ENCODE measurements around the gene RIOK2.
"Not testable (repeated sequence)": the region's sequence is repeated elsewhere in the genome, so short reads cannot be mapped to it uniquely, and the experiment has no call there.

The RIOK2 gene

DNA sequence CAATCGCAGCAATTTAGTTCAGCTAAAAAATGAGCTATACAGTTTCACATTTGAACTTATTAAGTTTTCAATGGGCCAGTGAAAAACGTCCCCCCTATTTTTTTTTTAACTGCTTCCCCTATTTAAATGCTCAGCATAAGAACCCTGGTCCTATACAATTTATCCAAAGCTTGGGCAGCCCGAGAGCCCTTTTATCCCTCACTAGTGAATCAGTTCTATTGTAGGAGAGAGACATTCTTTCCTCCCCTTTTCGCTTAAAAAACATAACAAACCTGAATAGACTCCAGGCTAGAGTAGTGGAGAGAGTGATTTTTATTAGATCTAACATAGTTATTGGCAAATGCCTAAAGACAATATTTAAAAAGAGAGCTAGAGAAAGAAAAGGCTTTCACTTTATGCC is 42.0 kb downstream of the RIOK2 start:
- no peaks in the 10 kb centered on the region for H3K9me3 ChIP-seq (ENCODE audit: low read length)
- no peaks in the 10 kb centered on the region for H3K4me1 ChIP-seq (ENCODE audit: insufficient read depth, low read length)
- no peak overlapping the region for H3K9ac ChIP-seq (ENCODE audit: low read length)
- H3K4me3 ChIP-seq (ENCODE audit: low read depth in 1 of 2, low read length in 2 of 2): no peak overlapping the region
- H3K27me3 ChIP-seq (ENCODE audit: control insufficient read depth in 1 of 2, insufficient read depth in 2 of 2, low read length in 2 of 2): no peaks in the 10 kb centered on the region
- no peak overlapping the region for H3K27ac ChIP-seq (ENCODE audit: low read depth, low read length)
- H3K36me3 ChIP-seq (ENCODE audit: insufficient read depth, low read length): no peaks in the 10 kb centered on the region

DNA sequence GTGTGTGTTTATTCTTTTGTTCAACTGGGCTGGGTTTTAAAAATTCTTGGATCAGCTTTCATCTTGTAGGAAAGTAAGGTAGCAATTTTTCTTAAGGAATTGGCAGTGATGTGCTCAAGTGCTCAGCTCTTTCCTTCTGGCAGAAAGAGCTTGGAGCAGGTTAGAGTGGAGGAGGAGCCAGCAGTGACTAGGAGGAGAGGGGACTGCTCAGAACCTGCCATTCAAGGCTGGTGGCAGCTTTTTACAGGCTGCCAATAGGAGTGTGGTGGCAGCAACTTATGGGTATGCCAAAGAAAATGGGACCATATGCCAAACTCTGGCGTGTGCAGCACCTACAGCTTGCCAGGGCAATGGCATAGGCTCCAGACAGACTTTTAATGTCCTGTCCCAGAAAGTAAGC is 42.8 kb downstream of the RIOK2 start:
- not testable (repeated sequence) for H3K27me3 ChIP-seq (ENCODE audit: control insufficient read depth in 1 of 2, insufficient read depth in 2 of 2, low read length in 2 of 2); H3K27ac ChIP-seq (ENCODE audit: low read depth, low read length); H3K4me1 ChIP-seq (ENCODE audit: insufficient read depth, low read length); H3K4me3 ChIP-seq (ENCODE audit: low read depth in 1 of 2, low read length in 2 of 2); H3K36me3 ChIP-seq (ENCODE audit: insufficient read depth, low read length); H3K9me3 ChIP-seq (ENCODE audit: low read length); H3K9ac ChIP-seq (ENCODE audit: low read length)

DNA sequence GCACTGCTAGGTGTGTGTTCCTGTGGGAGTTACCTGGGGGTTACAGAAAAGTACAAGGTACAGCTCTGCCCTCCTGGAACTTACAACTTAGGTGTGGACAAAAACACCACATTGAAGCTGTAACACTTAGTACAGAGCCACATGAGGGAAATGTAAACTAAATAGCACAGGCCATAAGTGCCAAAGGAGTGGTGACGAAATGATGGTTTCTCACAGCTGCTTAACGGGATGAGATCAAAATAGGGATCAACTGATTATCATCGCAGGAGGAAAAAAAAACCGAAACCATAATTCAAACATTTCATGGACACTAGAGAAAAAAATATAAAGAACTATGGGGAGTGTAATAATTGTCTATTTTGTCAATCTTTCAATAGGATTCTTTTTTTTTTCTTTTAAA is 46.6 kb downstream of the RIOK2 start:
- Histone ChIP-seq H3K4me3 (ENCODE audit: low read depth in 1 of 2, low read length in 2 of 2) (no peak overlapping the region), H3K9me3 (ENCODE audit: low read length) (no peaks in the 10 kb centered on the region), H3K9ac (ENCODE audit: low read length) (no peak overlapping the region), H3K27ac (ENCODE audit: low read depth, low read length) (no peak overlapping the region), H3K4me1 (ENCODE audit: insufficient read depth, low read length) (peaks cover 2% of the 10 kb centered on the region), H3K27me3 (ENCODE audit: control insufficient read depth in 1 of 2, insufficient read depth in 2 of 2, low read length in 2 of 2) (no peaks in the 10 kb centered on the region), H3K36me3 (ENCODE audit: insufficient read depth, low read length) (no peaks in the 10 kb centered on the region)

DNA sequence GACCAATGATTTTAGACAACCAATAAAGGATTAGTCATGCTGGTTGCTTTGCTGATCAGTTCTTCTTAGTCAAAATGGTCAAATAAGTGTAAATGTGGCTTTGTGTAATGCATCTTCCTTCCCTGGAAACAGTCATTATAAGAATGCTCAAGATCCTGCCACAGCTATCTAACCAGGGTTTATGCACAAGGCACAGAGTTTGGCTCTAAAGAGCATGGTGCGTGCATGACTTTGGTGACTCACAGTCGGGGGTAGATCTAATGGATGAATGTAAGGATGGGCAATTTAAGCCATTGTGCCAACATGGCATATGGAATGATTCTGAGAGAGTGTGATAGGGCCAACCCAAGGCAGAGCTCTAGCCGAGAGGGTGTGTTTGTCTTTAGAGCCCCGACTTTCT is 47.2 kb downstream of the RIOK2 start:
- Histone ChIP-seq H3K4me3 (ENCODE audit: low read depth in 1 of 2, low read length in 2 of 2) (no peak overlapping the region), H3K27ac (ENCODE audit: low read depth, low read length) (no peak overlapping the region), H3K4me1 (ENCODE audit: insufficient read depth, low read length) (peaks cover 8% of the 10 kb centered on the region), H3K9ac (ENCODE audit: low read length) (no peak overlapping the region), H3K36me3 (ENCODE audit: insufficient read depth, low read length) (no peaks in the 10 kb centered on the region), H3K9me3 (ENCODE audit: low read length) (no peaks in the 10 kb centered on the region), H3K27me3 (ENCODE audit: control insufficient read depth in 1 of 2, insufficient read depth in 2 of 2, low read length in 2 of 2) (no peaks in the 10 kb centered on the region)

DNA sequence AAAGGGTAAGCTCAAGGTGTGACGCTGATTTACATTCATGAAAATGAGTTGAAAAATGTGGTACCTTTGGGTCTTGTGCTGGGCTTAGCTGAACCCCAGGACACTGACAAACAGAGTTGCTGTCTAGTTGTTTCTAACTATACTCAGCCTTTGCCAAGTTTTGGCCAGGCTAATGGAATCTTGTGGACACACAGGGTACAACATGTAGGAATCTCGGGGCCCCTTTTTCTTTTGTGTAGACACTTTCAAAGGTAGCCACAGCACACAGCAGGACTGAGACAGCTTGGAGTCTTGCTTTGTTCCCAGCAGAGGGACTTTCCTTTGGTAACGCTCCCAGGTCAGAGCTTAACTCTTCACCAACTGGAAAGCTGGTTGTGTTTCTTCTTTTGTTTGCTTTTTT is 48.4 kb downstream of the RIOK2 start:
- Histone ChIP-seq H3K36me3 (ENCODE audit: insufficient read depth, low read length) (no peaks in the 10 kb centered on the region), H3K27ac (ENCODE audit: low read depth, low read length) (no peak overlapping the region), H3K9ac (ENCODE audit: low read length) (no peak overlapping the region), H3K27me3 (ENCODE audit: control insufficient read depth in 1 of 2, insufficient read depth in 2 of 2, low read length in 2 of 2) (no peaks in the 10 kb centered on the region), H3K9me3 (ENCODE audit: low read length) (no peaks in the 10 kb centered on the region), H3K4me3 (ENCODE audit: low read depth in 1 of 2, low read length in 2 of 2) (no peak overlapping the region), H3K4me1 (ENCODE audit: insufficient read depth, low read length) (peaks cover 8% of the 10 kb centered on the region)

DNA sequence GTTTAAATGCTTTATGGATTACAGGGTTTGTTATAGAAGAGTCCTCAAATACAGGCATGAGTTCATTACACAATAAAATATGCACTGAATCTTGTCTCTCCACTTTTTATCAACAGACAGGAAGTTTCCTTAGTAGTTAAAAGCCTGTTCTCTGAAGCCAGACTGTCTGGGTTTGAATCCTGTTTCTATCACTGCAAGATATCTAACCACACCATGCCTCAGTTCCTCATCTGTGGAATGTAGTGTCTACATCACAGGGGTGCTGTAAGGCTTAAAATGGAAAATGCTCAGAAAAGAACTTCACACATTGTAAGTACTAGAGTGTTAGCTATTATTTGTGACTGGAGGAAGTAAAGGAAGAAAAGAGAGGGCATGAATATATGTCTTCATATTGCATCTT is 49.9 kb downstream of the RIOK2 start:
- H3K9ac ChIP-seq (ENCODE audit: low read length): no peak overlapping the region
- no peak overlapping the region for H3K27ac ChIP-seq (ENCODE audit: low read depth, low read length)
- no peaks in the 10 kb centered on the region for H3K36me3 ChIP-seq (ENCODE audit: insufficient read depth, low read length)

DNA sequence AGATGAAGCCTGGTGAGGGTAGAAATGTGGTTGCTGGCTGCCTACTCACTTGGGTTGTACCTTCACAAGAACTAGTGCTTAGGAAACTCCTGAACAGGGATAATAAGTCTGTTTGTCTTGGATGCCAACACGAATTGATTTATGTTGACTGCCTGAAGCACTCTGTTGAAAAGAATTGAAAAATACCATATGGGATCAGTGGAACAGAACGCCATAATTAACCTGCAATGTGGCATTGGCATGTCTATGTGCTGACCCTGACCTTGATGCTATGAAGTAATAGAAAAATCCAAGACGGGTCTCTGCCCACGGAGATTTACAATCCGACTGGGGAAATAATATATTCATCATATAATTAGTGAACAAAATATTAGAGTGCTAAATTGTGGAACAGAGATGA is 51.1 kb downstream of the RIOK2 start:
- no peak overlapping the region for H3K9ac ChIP-seq (ENCODE audit: low read length)
- no peaks in the 10 kb centered on the region for H3K9me3 ChIP-seq (ENCODE audit: low read length)
- H3K36me3 ChIP-seq (ENCODE audit: insufficient read depth, low read length): no peaks in the 10 kb centered on the region
- H3K27me3 ChIP-seq (ENCODE audit: control insufficient read depth in 1 of 2, insufficient read depth in 2 of 2, low read length in 2 of 2): no peaks in the 10 kb centered on the region
- no peak overlapping the region for H3K4me3 ChIP-seq (ENCODE audit: low read depth in 1 of 2, low read length in 2 of 2)
- H3K27ac ChIP-seq (ENCODE audit: low read depth, low read length): no peak overlapping the region
- H3K4me1 ChIP-seq (ENCODE audit: insufficient read depth, low read length): peaks cover 8% of the 10 kb centered on the region

More for the DNA sequence above, 49.9 kb downstream of the RIOK2 start:
- Histone ChIP-seq H3K4me1 (ENCODE audit: insufficient read depth, low read length) (peaks cover 8% of the 10 kb centered on the region), H3K4me3 (ENCODE audit: low read depth in 1 of 2, low read length in 2 of 2) (no peak overlapping the region), H3K9me3 (ENCODE audit: low read length) (no peaks in the 10 kb centered on the region), H3K27me3 (ENCODE audit: control insufficient read depth in 1 of 2, insufficient read depth in 2 of 2, low read length in 2 of 2) (no peaks in the 10 kb centered on the region)

DNA sequence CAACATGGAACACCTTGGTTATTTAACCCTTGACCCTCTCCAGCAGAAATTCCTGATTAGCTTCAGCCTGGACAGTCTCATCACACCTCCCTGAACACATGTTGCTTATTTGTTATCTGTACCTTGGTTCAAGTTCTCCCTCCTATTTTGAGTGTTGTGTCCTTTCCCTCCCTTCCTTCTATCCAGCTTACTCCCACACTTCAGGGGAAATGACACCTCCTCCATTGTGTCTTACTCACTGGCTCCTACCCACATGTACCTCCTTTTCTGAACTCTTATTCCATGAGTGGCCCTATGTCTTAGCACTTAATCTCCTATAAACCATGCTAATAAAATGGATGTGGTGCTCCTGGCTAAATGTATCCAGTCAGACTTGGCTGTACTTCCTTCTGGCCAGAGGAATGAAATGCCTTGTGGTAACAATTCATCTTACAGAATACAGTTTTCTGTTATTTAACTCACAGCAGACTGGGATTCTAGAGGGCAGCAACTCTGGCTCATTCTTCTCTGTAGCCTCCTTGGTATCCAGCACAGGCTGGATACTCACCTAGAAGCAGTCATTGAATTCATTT is 51.8 kb downstream of the RIOK2 start:
- no peaks in the 10 kb centered on the region for H3K36me3 ChIP-seq (ENCODE audit: insufficient read depth, low read length)
- no peaks in the 10 kb centered on the region for H3K27me3 ChIP-seq (ENCODE audit: control insufficient read depth in 1 of 2, insufficient read depth in 2 of 2, low read length in 2 of 2)
- H3K9ac ChIP-seq (ENCODE audit: low read length): no peak overlapping the region
- no peak overlapping the region for H3K27ac ChIP-seq (ENCODE audit: low read depth, low read length)
- no peak overlapping the region for H3K4me3 ChIP-seq (ENCODE audit: low read depth in 1 of 2, low read length in 2 of 2)
- H3K4me1 ChIP-seq (ENCODE audit: insufficient read depth, low read length): peaks cover 8% of the 10 kb centered on the region
- H3K9me3 ChIP-seq (ENCODE audit: low read length): no peaks in the 10 kb centered on the region

DNA sequence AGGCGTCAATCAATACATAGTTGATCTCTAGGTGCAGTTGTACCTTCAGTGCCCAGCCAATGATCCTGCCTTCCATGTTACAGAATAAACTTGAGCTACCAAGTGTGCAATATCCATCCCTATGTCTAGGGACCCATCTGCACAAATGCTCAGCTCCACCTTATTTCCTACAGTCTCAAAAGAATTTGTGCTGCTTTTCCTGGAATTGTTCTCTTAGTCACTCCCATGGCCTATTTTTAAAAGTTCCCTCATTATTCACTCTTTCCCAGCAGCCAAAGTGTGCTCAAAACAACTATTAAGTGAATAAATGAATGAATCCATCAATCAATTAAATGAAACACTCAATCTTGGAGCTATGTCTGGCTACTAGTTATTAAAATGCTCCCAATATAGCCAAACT is 55.3 kb downstream of the RIOK2 start:
- H3K36me3 ChIP-seq (ENCODE audit: insufficient read depth, low read length): no peaks in the 10 kb centered on the region
- H3K4me1 ChIP-seq (ENCODE audit: insufficient read depth, low read length): peaks cover 8% of the 10 kb centered on the region
- no peak overlapping the region for H3K4me3 ChIP-seq (ENCODE audit: low read depth in 1 of 2, low read length in 2 of 2)
- no peaks in the 10 kb centered on the region for H3K27me3 ChIP-seq (ENCODE audit: control insufficient read depth in 1 of 2, insufficient read depth in 2 of 2, low read length in 2 of 2)
- no peak overlapping the region for H3K9ac ChIP-seq (ENCODE audit: low read length)
- no peak overlapping the region for H3K27ac ChIP-seq (ENCODE audit: low read depth, low read length)
- no peaks in the 10 kb centered on the region for H3K9me3 ChIP-seq (ENCODE audit: low read length)

DNA sequence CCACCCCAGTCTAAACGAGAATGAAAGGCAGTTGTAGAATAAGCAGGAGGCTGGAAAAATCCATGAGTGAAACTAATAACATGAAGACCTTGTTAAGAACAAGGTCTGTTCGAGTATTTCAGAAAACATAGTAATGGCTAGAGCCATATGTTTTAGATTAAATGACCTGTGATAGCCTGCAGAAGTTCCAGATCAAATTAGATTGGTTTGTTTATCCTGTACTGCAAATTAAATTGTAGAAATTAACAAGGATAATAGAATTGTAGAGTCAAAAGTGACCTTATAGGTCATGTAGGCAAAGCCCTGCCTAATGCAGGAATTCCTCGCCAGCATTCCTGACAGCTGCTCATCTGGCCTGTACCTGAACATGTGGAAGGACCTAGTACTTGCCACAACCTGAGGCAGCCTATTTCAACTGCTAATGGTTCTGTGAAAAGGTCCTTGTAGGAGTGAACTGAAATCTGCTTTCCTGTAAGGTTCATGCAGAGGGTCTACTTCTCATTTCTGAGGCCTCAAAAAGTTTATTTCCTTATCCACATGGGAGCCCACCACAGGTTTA is 57.8 kb downstream of the RIOK2 start:
- Histone ChIP-seq H3K27me3 (ENCODE audit: control insufficient read depth in 1 of 2, insufficient read depth in 2 of 2, low read length in 2 of 2) (no peaks in the 10 kb centered on the region), H3K9me3 (ENCODE audit: low read length) (no peaks in the 10 kb centered on the region)

DNA sequence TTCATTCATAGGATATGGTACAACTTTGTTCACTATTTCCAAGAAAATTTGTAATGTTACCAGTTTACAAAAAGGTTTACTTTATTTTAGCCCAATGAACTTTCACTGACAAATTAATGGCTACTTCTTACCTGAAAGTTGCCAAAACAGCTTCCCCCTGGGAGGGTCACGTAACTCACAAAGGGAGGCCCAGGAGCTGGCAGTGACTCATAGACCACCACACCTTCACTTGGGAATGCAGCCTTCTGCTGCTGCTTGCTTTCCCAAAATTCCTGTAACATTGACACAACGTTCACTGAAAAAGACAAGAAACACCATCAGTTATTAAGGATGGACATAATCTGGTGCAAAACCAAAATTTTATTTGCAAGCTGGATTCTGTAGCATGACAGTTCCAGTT is 58.7 kb downstream of the RIOK2 start:
- no peak overlapping the region for H3K4me3 ChIP-seq (ENCODE audit: low read depth in 1 of 2, low read length in 2 of 2)
- H3K4me1 ChIP-seq (ENCODE audit: insufficient read depth, low read length): no peaks in the 10 kb centered on the region
- H3K27ac ChIP-seq (ENCODE audit: low read depth, low read length): no peak overlapping the region
- H3K36me3 ChIP-seq (ENCODE audit: insufficient read depth, low read length): no peaks in the 10 kb centered on the region
- H3K9me3 ChIP-seq (ENCODE audit: low read length): no peaks in the 10 kb centered on the region
- no peak overlapping the region for H3K9ac ChIP-seq (ENCODE audit: low read length)
- H3K27me3 ChIP-seq (ENCODE audit: control insufficient read depth in 1 of 2, insufficient read depth in 2 of 2, low read length in 2 of 2): no peaks in the 10 kb centered on the region

More for the DNA sequence above, 57.8 kb downstream of the RIOK2 start:
- no peak overlapping the region for H3K9ac ChIP-seq (ENCODE audit: low read length)
- no peak overlapping the region for H3K4me3 ChIP-seq (ENCODE audit: low read depth in 1 of 2, low read length in 2 of 2)
- H3K27ac ChIP-seq (ENCODE audit: low read depth, low read length): no peak overlapping the region
- no peaks in the 10 kb centered on the region for H3K4me1 ChIP-seq (ENCODE audit: insufficient read depth, low read length)
- H3K36me3 ChIP-seq (ENCODE audit: insufficient read depth, low read length): no peaks in the 10 kb centered on the region

DNA sequence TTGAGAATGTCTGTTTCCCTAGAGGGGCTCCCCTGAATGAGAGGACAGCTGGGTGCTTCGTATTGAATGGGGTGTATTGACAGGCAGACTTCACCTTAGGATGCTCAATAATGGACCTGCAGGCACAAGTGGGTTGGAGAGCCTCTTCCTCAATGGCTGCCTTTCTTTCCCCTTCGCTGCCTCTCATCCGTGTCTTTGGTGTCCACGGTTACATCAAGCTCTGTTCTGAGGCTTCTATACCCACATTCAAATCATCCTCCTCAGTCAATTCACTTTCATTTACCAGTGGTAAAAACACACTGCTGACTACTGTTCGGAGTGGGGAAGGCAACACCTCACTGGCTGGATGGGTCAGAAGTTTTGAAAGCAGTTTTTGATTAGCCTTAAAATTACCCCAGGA is 61.2 kb downstream of the RIOK2 start:
- H3K27ac ChIP-seq (ENCODE audit: low read depth, low read length): no peak overlapping the region
- no peaks in the 10 kb centered on the region for H3K36me3 ChIP-seq (ENCODE audit: insufficient read depth, low read length)
- H3K9me3 ChIP-seq (ENCODE audit: low read length): no peaks in the 10 kb centered on the region
- no peaks in the 10 kb centered on the region for H3K27me3 ChIP-seq (ENCODE audit: control insufficient read depth in 1 of 2, insufficient read depth in 2 of 2, low read length in 2 of 2)
- no peaks in the 10 kb centered on the region for H3K4me1 ChIP-seq (ENCODE audit: insufficient read depth, low read length)
- no peak overlapping the region for H3K4me3 ChIP-seq (ENCODE audit: low read depth in 1 of 2, low read length in 2 of 2)
- H3K9ac ChIP-seq (ENCODE audit: low read length): no peak overlapping the region

Measured in muscle layer of colon (tissue), 2 donors.